GM23338 (cell line): Measurements from ENCODE around the gene CD302. TPM values are rescaled to one million over a fixed set of nuclear protein-coding genes. Genes with fewer than 3 reads are reported as not detected.

ENCODE experiments used
- ATAC-seq: fragments of 200-7000 bp; cut with Tn5 transposase; 3 replicates; pipeline ENCODE4 v1.9.1; 2020
- DNase-seq: peaks from one replicate; pipeline ENCODE4 v3.0.0-alpha.2; 2015; ENCODE audit warnings: low spot score
- H2AFZ ChIP-seq: fragments of 200-600 bp; sonication (generic); 2 replicates; pipeline ENCODE4 v1.8.0; 2016; ENCODE audit warnings: antibody characterized with exemption, mild to moderate bottlenecking, moderate library complexity
- H3F3A ChIP-seq: fragments of 200-600 bp; sonication (generic); replicated peaks from 2 replicates; pipeline ENCODE4 v1.8.0; 2017; ENCODE audit warnings: antibody characterized with exemption, mixed run types, low read depth
- H3K27ac ChIP-seq: fragments of 200-600 bp; sonication (generic); 2 replicates; pipeline ENCODE4 v1.6.1; 2016; ENCODE audit warnings: low read depth
- H3K27me3 ChIP-seq: fragments of 200-600 bp; sonication (generic); 2 replicates; pipeline ENCODE4 v1.8.0; 2016; ENCODE audit warnings: mild to moderate bottlenecking, mixed run types, moderate library complexity; ENCODE audit not compliant: insufficient read depth
- H3K36me3 ChIP-seq: fragments of 200-600 bp; sonication (generic); 2 replicates; pipeline ENCODE4 v1.8.0; 2016; ENCODE audit warnings: mild to moderate bottlenecking; ENCODE audit not compliant: insufficient read depth
- H3K4me1 ChIP-seq: fragments of 200-600 bp; sonication (generic); 2 replicates; pipeline ENCODE4 v1.8.0; 2016; ENCODE audit warnings: mild to moderate bottlenecking, moderate library complexity; ENCODE audit not compliant: insufficient read depth
- H3K4me2 ChIP-seq: fragments of 200-600 bp; sonication (generic); 2 replicates; pipeline ENCODE4 v1.7.1; 2017; ENCODE audit warnings: mixed run types
- H3K4me3 ChIP-seq: fragments of 200-600 bp; sonication (generic); 2 replicates; pipeline ENCODE4 v1.6.1; 2016; ENCODE audit warnings: mixed run types
- H3K79me2 ChIP-seq: fragments of 200-600 bp; sonication (generic); replicated peaks from 2 replicates; pipeline ENCODE4 v1.8.0; 2017; ENCODE audit warnings: mild to moderate bottlenecking; ENCODE audit not compliant: insufficient read depth
- H3K9me2 ChIP-seq: fragments of 200-600 bp; sonication (generic); 2 replicates; pipeline ENCODE4 v1.8.0; 2017; ENCODE audit not compliant: insufficient read depth
- H4K20me1 ChIP-seq: fragments of 200-600 bp; sonication (generic); replicated peaks from 2 replicates; pipeline ENCODE4 v1.8.0; 2017; ENCODE audit warnings: mild to moderate bottlenecking; ENCODE audit not compliant: insufficient read depth
- H3K27ac Mint-ChIP-seq: 2 replicates; pipeline ENCODE4 v1.8.0; 2020; ENCODE audit warnings: inconsistent platforms, mild to moderate bottlenecking, moderate library complexity, mixed read lengths
- H3K27me3 Mint-ChIP-seq: 3 replicates; pipeline ENCODE4 v1.8.0; 2022; ENCODE audit warnings: low read depth, mild to moderate bottlenecking, moderate library complexity, mixed read lengths, inconsistent platforms; ENCODE audit not compliant: insufficient read depth, poor library complexity
- H3K36me3 Mint-ChIP-seq: 3 replicates; pipeline ENCODE4 v1.8.0; 2021; ENCODE audit warnings: low read depth, mild to moderate bottlenecking, inconsistent platforms, moderate library complexity, mixed read lengths
- H3K4me1 Mint-ChIP-seq: 3 replicates; pipeline ENCODE4 v1.8.0; 2020; ENCODE audit warnings: mild to moderate bottlenecking, inconsistent platforms, mixed read lengths
- H3K4me3 Mint-ChIP-seq: 3 replicates; pipeline ENCODE4 v1.8.0; 2021; ENCODE audit warnings: moderate library complexity, mild to moderate bottlenecking, inconsistent platforms, mixed read lengths
- H3K9me3 Mint-ChIP-seq: 3 replicates; pipeline ENCODE4 v1.8.0; 2020; ENCODE audit warnings: moderate library complexity, mild to moderate bottlenecking, inconsistent platforms, mixed read lengths
- CREB1 ChIP-seq: fragments of 250-450 bp; sonication (Bioruptor Pico); IDR thresholded peaks from 2 replicates; pipeline ENCODE4 v1.5.0; 2020; ENCODE audit warnings: low read depth, mild to moderate bottlenecking, moderate library complexity
- EZH2 ChIP-seq: fragments of 200-600 bp; sonication (generic); IDR thresholded peaks from one replicate; pipeline ENCODE4 v1.8.0; 2017; ENCODE audit warnings: antibody characterized with exemption, mild to moderate bottlenecking, low read depth; ENCODE audit not compliant: unreplicated experiment
- EZH2phosphoT487 ChIP-seq: fragments of 200-600 bp; sonication (generic); IDR thresholded peaks from one replicate; pipeline ENCODE4 v1.8.1; 2018; ENCODE audit warnings: antibody characterized with exemption; ENCODE audit not compliant: unreplicated experiment
- JUNB ChIP-seq: IDR thresholded peaks from one replicate; pipeline ENCODE4 v1.6.1; 2016; ENCODE audit warnings: antibody characterized with exemption; ENCODE audit not compliant: unreplicated experiment
- NANOG ChIP-seq: IDR thresholded peaks from 2 replicates; pipeline ENCODE4 v1.6.1; 2016; ENCODE audit warnings: antibody characterized with exemption, borderline replicate concordance
- POLR2AphosphoS5 ChIP-seq: IDR thresholded peaks from 2 replicates; pipeline ENCODE4 v1.6.1; 2016; ENCODE audit warnings: antibody characterized with exemption, low read depth
- STAT1 ChIP-seq: IDR thresholded peaks from one replicate; pipeline ENCODE4 v1.6.1; 2016; ENCODE audit warnings: antibody characterized with exemption; ENCODE audit not compliant: unreplicated experiment
- ZNF114 ChIP-seq: fragments of 250-450 bp; sonication (Bioruptor Pico); IDR thresholded peaks from 2 replicates; pipeline ENCODE4 v1.5.0; 2020; ENCODE audit warnings: mild to moderate bottlenecking, moderate library complexity
- ZNF331 ChIP-seq: fragments of 250-450 bp; sonication (Bioruptor Pico); IDR thresholded peaks from 2 replicates; pipeline ENCODE4 v1.5.0; 2020; ENCODE audit warnings: low read depth, mild to moderate bottlenecking, moderate library complexity
- polyA plus RNA-seq: library from polyadenylated mRNA; unstranded; fragments of >200 nt; fragmentation: Nextera tagmentation; extraction: Ambion mirVana; gene quantifications from 2 replicates; pipeline ENCODE4 v1.2.1, GENCODE V29; 2016
- total RNA-seq: library from RNA; depleted of rRNA; stranded (reverse); fragments of >200 nt; shearing (Covaris generic); gene quantifications from 2 replicates; pipeline ENCODE4 v1.2.3, GENCODE V29; 2014
- TF ChIP-seq, protein P1 (sequence below): IDR thresholded peaks from one replicate; pipeline ENCODE4 v1.6.1; 2018; ENCODE audit warnings: antibody characterized with exemption; ENCODE audit not compliant: unreplicated experiment
- TF ChIP-seq, protein P2 (sequence below): fragments of 250-450 bp; sonication (Bioruptor Pico); IDR thresholded peaks from 2 replicates; pipeline ENCODE4 v1.5.0; 2020; ENCODE audit warnings: mild to moderate bottlenecking, moderate library complexity
- TF ChIP-seq, protein P3 (sequence below), 2 experiments: fragments of 200-600 bp in 1 of 2; sonication (generic) in 1 of 2; conservative IDR thresholded peaks; 2 replicates each; pipeline versions ENCODE4 v1.5.1 to v1.6.1; 2016 to 2017; ENCODE audit warnings: antibody characterized with exemption in 2 of 2, low read depth in 2 of 2, mild to moderate bottlenecking in 2 of 2, moderate library complexity in 1 of 2
- TF ChIP-seq, protein P4 (sequence below): IDR thresholded peaks from 2 replicates; pipeline ENCODE4 v1.6.1; 2016; ENCODE audit warnings: antibody characterized with exemption

CD302 gene
- total and polyA plus RNA-seq, 2 experiments from 2014 or later: 1.6 to 1.9 TPM

DNA sequence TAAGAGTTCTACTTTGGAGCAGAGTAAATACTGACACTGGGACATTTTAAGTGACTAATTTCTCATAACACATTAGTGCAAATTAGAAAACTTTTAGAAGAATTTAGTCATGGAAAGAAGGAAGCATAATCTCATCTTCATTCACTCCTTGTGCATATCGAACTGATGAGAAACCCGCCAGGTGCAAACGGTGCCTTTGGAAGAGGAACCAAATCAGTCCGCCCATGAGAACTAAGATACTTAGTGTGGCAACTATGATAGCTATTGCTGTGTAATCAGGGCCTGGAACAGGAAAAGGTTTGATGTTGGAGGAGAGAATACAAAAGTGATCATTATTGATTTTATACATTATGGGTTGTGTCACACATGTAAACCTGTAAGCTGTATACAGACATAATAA lies 6.9 kb upstream of the CD302 start:
- no peaks in the 10 kb centered on the region for H3K36me3 Mint-ChIP-seq

More for the DNA sequence above, 6.9 kb upstream of the CD302 start:
- H3K27me3 ChIP-seq: peaks cover under 1% of the 10 kb centered on the region; the same call in 1 of the 2 replicates
- Mint-ChIP-seq H3K9me3 (no peaks in the 10 kb centered on the region), H3K4me3 (no peak overlapping the region), H3K27ac (no peak overlapping the region), H3K4me1 (peaks cover 9% of the 10 kb centered on the region; the same call in 2 of the 3 replicates), H3K27me3 (no peaks in the 10 kb centered on the region)
- no peak overlapping the region for H3K4me3 ChIP-seq
- H3K79me2 ChIP-seq: no peaks in the 10 kb centered on the region
- H3K36me3 ChIP-seq: no peaks in the 10 kb centered on the region
- H3K4me2 ChIP-seq: no peak overlapping the region
- DNase-seq (no peak), ATAC-seq (no peak)
- no peaks in the 10 kb centered on the region for H4K20me1 ChIP-seq
- TF ChIP-seq CREB1 (CRISPR knock-in tag): no peak
- no peak for TF ChIP-seq EZH2
- TF ChIP-seq JUNB: no peak
- TF ChIP-seq ZNF114 (CRISPR knock-in tag): no peak
- no peak for TF ChIP-seq EZH2phosphoT487
- TF ChIP-seq, protein P1, sequence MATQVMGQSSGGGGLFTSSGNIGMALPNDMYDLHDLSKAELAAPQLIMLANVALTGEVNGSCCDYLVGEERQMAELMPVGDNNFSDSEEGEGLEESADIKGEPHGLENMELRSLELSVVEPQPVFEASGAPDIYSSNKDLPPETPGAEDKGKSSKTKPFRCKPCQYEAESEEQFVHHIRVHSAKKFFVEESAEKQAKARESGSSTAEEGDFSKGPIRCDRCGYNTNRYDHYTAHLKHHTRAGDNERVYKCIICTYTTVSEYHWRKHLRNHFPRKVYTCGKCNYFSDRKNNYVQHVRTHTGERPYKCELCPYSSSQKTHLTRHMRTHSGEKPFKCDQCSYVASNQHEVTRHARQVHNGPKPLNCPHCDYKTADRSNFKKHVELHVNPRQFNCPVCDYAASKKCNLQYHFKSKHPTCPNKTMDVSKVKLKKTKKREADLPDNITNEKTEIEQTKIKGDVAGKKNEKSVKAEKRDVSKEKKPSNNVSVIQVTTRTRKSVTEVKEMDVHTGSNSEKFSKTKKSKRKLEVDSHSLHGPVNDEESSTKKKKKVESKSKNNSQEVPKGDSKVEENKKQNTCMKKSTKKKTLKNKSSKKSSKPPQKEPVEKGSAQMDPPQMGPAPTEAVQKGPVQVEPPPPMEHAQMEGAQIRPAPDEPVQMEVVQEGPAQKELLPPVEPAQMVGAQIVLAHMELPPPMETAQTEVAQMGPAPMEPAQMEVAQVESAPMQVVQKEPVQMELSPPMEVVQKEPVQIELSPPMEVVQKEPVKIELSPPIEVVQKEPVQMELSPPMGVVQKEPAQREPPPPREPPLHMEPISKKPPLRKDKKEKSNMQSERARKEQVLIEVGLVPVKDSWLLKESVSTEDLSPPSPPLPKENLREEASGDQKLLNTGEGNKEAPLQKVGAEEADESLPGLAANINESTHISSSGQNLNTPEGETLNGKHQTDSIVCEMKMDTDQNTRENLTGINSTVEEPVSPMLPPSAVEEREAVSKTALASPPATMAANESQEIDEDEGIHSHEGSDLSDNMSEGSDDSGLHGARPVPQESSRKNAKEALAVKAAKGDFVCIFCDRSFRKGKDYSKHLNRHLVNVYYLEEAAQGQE: no peak
- no peak for TF ChIP-seq ZNF331 (CRISPR knock-in tag)
- TF ChIP-seq, protein P2, sequence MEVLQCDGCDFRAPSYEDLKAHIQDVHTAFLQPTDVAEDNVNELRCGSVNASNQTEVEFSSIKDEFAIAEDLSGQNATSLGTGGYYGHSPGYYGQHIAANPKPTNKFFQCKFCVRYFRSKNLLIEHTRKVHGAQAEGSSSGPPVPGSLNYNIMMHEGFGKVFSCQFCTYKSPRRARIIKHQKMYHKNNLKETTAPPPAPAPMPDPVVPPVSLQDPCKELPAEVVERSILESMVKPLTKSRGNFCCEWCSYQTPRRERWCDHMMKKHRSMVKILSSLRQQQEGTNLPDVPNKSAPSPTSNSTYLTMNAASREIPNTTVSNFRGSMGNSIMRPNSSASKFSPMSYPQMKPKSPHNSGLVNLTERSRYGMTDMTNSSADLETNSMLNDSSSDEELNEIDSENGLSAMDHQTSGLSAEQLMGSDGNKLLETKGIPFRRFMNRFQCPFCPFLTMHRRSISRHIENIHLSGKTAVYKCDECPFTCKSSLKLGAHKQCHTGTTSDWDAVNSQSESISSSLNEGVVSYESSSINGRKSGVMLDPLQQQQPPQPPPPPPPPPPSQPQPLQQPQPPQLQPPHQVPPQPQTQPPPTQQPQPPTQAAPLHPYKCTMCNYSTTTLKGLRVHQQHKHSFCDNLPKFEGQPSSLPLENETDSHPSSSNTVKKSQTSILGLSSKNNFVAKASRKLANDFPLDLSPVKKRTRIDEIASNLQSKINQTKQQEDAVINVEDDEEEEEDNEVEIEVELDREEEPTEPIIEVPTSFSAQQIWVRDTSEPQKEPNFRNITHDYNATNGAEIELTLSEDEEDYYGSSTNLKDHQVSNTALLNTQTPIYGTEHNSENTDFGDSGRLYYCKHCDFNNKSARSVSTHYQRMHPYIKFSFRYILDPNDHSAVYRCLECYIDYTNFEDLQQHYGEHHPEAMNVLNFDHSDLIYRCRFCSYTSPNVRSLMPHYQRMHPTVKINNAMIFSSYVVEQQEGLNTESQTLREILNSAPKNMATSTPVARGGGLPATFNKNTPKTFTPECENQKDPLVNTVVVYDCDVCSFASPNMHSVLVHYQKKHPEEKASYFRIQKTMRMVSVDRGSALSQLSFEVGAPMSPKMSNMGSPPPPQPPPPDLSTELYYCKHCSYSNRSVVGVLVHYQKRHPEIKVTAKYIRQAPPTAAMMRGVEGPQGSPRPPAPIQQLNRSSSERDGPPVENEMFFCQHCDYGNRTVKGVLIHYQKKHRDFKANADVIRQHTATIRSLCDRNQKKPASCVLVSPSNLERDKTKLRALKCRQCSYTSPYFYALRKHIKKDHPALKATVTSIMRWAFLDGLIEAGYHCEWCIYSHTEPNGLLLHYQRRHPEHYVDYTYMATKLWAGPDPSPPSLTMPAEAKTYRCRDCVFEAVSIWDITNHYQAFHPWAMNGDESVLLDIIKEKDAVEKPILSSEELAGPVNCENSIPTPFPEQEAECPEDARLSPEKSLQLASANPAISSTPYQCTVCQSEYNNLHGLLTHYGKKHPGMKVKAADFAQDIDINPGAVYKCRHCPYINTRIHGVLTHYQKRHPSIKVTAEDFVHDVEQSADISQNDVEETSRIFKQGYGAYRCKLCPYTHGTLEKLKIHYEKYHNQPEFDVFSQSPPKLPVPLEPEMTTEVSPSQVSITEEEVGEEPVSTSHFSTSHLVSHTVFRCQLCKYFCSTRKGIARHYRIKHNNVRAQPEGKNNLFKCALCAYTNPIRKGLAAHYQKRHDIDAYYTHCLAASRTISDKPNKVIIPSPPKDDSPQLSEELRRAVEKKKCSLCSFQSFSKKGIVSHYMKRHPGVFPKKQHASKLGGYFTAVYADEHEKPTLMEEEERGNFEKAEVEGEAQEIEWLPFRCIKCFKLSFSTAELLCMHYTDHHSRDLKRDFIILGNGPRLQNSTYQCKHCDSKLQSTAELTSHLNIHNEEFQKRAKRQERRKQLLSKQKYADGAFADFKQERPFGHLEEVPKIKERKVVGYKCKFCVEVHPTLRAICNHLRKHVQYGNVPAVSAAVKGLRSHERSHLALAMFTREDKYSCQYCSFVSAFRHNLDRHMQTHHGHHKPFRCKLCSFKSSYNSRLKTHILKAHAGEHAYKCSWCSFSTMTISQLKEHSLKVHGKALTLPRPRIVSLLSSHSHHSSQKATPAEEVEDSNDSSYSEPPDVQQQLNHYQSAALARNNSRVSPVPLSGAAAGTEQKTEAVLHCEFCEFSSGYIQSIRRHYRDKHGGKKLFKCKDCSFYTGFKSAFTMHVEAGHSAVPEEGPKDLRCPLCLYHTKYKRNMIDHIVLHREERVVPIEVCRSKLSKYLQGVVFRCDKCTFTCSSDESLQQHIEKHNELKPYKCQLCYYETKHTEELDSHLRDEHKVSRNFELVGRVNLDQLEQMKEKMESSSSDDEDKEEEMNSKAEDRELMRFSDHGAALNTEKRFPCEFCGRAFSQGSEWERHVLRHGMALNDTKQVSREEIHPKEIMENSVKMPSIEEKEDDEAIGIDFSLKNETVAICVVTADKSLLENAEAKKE: no peak
- no peak for TF ChIP-seq POLR2AphosphoS5
- TF ChIP-seq STAT1: no peak
- TF ChIP-seq, protein P3, sequence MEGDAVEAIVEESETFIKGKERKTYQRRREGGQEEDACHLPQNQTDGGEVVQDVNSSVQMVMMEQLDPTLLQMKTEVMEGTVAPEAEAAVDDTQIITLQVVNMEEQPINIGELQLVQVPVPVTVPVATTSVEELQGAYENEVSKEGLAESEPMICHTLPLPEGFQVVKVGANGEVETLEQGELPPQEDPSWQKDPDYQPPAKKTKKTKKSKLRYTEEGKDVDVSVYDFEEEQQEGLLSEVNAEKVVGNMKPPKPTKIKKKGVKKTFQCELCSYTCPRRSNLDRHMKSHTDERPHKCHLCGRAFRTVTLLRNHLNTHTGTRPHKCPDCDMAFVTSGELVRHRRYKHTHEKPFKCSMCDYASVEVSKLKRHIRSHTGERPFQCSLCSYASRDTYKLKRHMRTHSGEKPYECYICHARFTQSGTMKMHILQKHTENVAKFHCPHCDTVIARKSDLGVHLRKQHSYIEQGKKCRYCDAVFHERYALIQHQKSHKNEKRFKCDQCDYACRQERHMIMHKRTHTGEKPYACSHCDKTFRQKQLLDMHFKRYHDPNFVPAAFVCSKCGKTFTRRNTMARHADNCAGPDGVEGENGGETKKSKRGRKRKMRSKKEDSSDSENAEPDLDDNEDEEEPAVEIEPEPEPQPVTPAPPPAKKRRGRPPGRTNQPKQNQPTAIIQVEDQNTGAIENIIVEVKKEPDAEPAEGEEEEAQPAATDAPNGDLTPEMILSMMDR (conservative IDR thresholded peaks at IDR 0.05; ENCODE audit: low read depth in 2 of 2): no peak
- no peak for TF ChIP-seq NANOG
- TF ChIP-seq, protein P4, sequence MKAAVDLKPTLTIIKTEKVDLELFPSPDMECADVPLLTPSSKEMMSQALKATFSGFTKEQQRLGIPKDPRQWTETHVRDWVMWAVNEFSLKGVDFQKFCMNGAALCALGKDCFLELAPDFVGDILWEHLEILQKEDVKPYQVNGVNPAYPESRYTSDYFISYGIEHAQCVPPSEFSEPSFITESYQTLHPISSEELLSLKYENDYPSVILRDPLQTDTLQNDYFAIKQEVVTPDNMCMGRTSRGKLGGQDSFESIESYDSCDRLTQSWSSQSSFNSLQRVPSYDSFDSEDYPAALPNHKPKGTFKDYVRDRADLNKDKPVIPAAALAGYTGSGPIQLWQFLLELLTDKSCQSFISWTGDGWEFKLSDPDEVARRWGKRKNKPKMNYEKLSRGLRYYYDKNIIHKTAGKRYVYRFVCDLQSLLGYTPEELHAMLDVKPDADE: no peak
- H3K4me1 ChIP-seq: peaks cover 9% of the 10 kb centered on the region; the same call in 1 of the 2 replicates
- no peak overlapping the region for H3K27ac ChIP-seq
- no peaks in the 10 kb centered on the region for H3F3A ChIP-seq
- H3K9me2 ChIP-seq: no peaks in the 10 kb centered on the region
- H2AFZ ChIP-seq: no peak overlapping the region
